ENCODE data around the gene MYZAP.

MYZAP gene

DNA sequence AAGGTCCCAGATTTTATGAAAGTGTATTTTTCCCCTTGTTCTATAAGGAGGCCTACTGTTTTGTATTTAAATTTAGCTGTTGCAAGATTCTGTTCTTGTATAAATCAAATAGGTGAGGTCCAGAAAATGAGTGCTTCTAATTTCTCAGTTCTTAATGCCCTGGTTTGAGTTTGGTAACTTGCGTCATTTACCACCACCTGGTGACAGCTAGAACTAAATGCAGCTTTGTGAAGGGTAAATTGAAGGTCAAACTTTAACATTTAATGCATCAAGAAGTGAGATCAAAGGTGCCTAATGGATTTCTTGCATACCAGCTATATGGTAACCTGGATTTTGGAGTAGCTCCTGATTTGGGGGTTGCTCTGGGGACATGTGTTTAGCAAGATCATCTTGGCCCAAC, 64.1 kb downstream of the MYZAP start:
- TF ChIP-seq, protein P1, sequence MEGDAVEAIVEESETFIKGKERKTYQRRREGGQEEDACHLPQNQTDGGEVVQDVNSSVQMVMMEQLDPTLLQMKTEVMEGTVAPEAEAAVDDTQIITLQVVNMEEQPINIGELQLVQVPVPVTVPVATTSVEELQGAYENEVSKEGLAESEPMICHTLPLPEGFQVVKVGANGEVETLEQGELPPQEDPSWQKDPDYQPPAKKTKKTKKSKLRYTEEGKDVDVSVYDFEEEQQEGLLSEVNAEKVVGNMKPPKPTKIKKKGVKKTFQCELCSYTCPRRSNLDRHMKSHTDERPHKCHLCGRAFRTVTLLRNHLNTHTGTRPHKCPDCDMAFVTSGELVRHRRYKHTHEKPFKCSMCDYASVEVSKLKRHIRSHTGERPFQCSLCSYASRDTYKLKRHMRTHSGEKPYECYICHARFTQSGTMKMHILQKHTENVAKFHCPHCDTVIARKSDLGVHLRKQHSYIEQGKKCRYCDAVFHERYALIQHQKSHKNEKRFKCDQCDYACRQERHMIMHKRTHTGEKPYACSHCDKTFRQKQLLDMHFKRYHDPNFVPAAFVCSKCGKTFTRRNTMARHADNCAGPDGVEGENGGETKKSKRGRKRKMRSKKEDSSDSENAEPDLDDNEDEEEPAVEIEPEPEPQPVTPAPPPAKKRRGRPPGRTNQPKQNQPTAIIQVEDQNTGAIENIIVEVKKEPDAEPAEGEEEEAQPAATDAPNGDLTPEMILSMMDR (IDR thresholded peaks at IDR 0.05) = no peak
- no peak for TF ChIP-seq ZFX (IDR thresholded peaks at IDR 0.05; ENCODE audit: borderline replicate concordance)
- no peak overlapping the region for H3K27ac ChIP-seq

DNA sequence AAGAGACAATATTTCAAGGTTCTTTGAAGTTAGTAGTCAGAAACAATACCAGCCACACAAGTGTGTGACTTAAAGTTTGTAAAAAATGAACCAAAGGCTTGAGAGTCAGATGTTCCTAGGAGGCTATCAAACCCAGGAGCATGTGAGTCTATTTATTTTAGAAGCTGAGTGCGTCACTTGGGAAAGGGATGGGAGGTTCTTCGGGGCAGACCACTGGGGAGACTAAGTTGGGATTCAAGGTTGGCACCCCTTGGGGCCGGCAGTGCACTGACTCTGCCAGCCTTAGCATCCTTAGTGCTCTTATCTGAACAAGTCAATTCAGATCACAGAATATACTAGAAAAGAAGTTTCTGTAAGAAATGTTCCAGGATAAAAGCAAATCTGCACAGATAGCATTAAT, 64.7 kb downstream of the MYZAP start:
- H3K27ac ChIP-seq = no peak overlapping the region
- no peak for TF ChIP-seq ZFX (IDR thresholded peaks at IDR 0.05; ENCODE audit: borderline replicate concordance)
- TF ChIP-seq, protein P1 (IDR thresholded peaks at IDR 0.05) = no peak

DNA sequence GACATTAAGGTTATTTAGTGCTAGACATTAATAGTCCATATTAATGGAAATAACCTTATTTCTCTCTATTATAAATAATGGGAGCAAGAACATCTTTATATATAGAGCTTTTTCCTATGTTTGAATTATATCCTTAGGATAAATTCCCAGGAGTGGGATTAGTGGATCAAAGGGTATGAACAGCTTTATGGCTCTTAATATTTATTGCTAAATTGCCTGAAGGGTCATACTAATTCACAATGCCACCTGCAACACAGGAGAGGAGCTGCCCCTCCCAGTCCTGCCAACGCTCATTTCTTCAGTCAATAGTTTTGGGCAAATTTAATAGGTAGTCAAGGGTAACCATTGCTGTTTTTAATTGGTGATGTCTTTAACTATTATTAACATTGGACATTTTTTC, 65.9 kb downstream of the MYZAP start:
- TF ChIP-seq, protein P1 (IDR thresholded peaks at IDR 0.05) = no peak
- TF ChIP-seq ZFX (IDR thresholded peaks at IDR 0.05; ENCODE audit: borderline replicate concordance) = no peak

DNA sequence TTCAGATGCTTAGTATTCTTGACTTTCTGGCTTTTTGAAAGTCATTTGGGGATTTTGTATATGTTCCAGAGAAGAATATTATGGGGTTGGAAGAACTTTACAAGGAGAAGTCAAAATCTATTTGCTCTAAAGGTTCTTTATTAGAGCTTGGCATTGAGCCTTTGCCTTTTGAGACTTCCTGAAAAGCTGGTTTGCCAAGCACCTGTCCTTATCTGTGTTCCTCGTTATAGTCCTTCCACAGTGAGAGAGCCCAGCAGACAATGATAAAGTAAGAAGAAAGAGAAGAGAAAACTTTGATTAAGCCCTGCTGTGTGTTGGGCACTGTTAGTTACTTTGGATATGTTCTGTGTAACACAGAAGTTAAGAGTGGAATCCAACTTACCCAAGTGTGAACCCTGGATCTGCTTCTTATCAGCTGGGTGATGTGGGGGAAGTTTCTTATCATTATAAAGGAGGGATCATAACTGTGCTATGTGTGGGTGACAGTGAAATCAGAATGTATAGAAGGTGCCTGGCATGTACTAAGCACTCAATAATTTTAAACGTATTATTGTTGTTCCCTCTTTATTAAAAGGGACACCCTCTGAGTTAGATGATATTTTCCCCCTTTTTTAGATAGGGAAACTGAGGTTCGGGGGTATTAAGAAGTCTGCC, 70.5 kb downstream of the MYZAP start:
- peak overlapping the region; percentile 45 for H3K27ac ChIP-seq
- no peak for TF ChIP-seq ZFX (IDR thresholded peaks at IDR 0.05; ENCODE audit: borderline replicate concordance)
- TF ChIP-seq, protein P1 (IDR thresholded peaks at IDR 0.05) = no peak

More for the DNA sequence above, 65.9 kb downstream of the MYZAP start:
- H3K27ac ChIP-seq = no peak overlapping the region

DNA sequence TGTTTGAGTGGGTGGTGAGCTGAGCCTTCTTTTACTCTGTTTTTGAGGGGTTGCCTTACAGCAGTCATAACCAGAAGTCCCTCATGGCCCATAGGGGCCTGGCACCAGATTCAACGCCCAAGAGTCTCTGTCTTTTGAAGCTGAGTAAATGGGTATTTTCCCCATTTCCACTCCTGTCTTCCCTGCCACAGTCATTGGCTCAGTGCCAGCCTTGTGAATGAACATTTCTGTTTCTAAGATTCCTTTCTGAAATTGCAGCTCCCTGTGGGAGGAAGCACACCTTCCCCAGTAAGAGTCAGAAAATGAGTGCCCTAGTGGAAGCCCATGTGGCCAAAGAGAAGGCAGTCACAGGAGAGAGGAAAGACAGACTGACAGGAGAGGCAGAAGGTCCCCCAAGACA, 71.1 kb downstream of the MYZAP start:
- peak overlapping the region; percentile 45 for H3K27ac ChIP-seq
- TF ChIP-seq, protein P1 (IDR thresholded peaks at IDR 0.05) = no peak
- TF ChIP-seq ZFX (IDR thresholded peaks at IDR 0.05; ENCODE audit: borderline replicate concordance) = no peak

DNA sequence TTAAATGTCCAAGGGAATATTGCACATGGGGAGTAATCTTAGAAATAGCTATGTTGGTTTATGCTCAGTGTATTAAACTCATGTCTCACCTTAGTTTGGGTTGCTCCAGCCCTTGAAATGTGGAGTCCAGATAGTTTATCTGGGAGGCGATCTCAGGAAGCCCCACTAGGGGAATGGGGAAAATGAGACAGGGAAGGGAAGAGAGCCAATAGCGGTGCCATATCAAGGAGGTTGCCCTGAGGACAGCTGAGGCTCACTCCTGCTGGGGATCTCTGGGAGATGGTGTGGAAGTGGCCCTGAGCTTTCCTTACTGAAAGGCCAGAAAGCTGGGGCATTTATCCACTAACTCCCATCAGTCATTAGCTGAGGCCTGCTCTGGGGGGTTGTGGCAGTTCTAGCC, 71.6 kb downstream of the MYZAP start:
- no peak overlapping the region for H3K27ac ChIP-seq
- TF ChIP-seq, protein P1 (IDR thresholded peaks at IDR 0.05) = no peak
- no peak for TF ChIP-seq ZFX (IDR thresholded peaks at IDR 0.05; ENCODE audit: borderline replicate concordance)

DNA sequence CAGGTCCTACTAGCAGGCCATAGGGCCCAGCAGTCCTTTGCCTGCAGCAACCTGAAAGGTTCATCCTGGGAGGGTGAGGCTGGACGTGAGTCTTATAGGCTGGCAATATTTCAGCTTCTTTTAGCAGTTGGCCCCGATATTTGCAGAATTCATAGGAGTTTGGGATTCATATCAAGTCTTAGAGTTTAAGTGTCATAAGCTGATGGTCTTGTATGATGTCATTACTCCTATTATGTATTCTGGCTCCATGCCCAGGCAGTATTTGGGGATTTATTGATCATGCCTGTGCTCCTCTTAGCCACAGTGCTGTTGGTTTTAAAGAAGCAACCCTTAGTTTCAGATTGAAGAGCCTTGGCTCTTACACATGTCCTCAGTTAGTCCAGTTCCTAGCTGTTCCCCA, 73.5 kb downstream of the MYZAP start:
- TF ChIP-seq, protein P1 (IDR thresholded peaks at IDR 0.05) = no peak
- no peak for TF ChIP-seq ZFX (IDR thresholded peaks at IDR 0.05; ENCODE audit: borderline replicate concordance)
- no peak overlapping the region for H3K27ac ChIP-seq

All from 22Rv1 (cell line).